WTC11 (cell line): ENCODE data around the gene TANGO2. TPM values are rescaled to one million over a fixed set of nuclear protein-coding genes. Genes with fewer than 3 reads are reported as not detected.

ENCODE experiments used
- ATAC-seq: fragments of 200-7000 bp; cut with Tn5 transposase; 2 replicates; pipeline ENCODE4 v1.10.0; 2021; ENCODE audit warnings: mild to moderate bottlenecking, moderate library complexity
- CTCF ChIA-PET: fragments of 300-600 bp; sonication (Branson Sonifier 250); formaldehyde crosslinking; loops from one replicate; lab custom pipeline; 2021; ENCODE audit warnings: antibody characterized with exemption; lab: Charles Lee
- POLR2A ChIA-PET: fragments of 350-600 bp; sonication (Branson Sonifier 250); formaldehyde crosslinking; loops from one replicate; lab custom pipeline; 2021; ENCODE audit warnings: antibody characterized with exemption; lab: Charles Lee
- DNase-seq: peaks from one replicate; pipeline ENCODE4 v3.0.0; 2021; ENCODE audit warnings: low spot score
- H3K27ac Mint-ChIP-seq: 2 replicates; pipeline ENCODE4 v1.8.0; 2021; ENCODE audit warnings: mixed read lengths
- H3K27me3 Mint-ChIP-seq: 2 replicates; pipeline ENCODE4 v1.8.0; 2021; ENCODE audit warnings: low read depth, mild to moderate bottlenecking, moderate library complexity, mixed read lengths
- H3K36me3 Mint-ChIP-seq: 2 replicates; pipeline ENCODE4 v1.8.0; 2021; ENCODE audit warnings: mixed read lengths
- H3K4me1 Mint-ChIP-seq: 2 replicates; pipeline ENCODE4 v1.8.0; 2022; ENCODE audit warnings: mixed read lengths
- H3K4me3 Mint-ChIP-seq: 2 replicates; pipeline ENCODE4 v1.8.0; 2021; ENCODE audit warnings: mild to moderate bottlenecking, moderate library complexity, mixed read lengths
- H3K9me3 Mint-ChIP-seq: 2 replicates; pipeline ENCODE4 v1.8.0; 2021; ENCODE audit warnings: mixed read lengths
- ELF4 ChIP-seq: sonication (generic); formaldehyde crosslinking; IDR thresholded peaks from 2 replicates; pipeline ENCODE4 v1.8.1; 2022; ENCODE audit warnings: low read depth, mild to moderate bottlenecking, moderate library complexity, missing genetic modification reagents
- ESRRA ChIP-seq: sonication (generic); formaldehyde crosslinking; IDR thresholded peaks from 2 replicates; pipeline ENCODE4 v1.8.1; 2022; ENCODE audit warnings: mild to moderate bottlenecking, missing genetic modification reagents, borderline replicate concordance
- FOXK1 ChIP-seq: sonication (generic); formaldehyde crosslinking; IDR thresholded peaks from 2 replicates; pipeline ENCODE4 v1.8.0; 2022; ENCODE audit warnings: mild to moderate bottlenecking, moderate library complexity, missing genetic modification reagents
- FOXP1 ChIP-seq: sonication (generic); formaldehyde crosslinking; IDR thresholded peaks from 2 replicates; pipeline ENCODE4 v1.8.0; 2022; ENCODE audit warnings: missing genetic modification reagents, mild to moderate bottlenecking, moderate library complexity, borderline replicate concordance
- GABPB1 ChIP-seq: sonication (generic); formaldehyde crosslinking; IDR thresholded peaks from 2 replicates; pipeline ENCODE4 v1.8.1; 2023; ENCODE audit warnings: mild to moderate bottlenecking, missing genetic modification reagents
- HMGXB4 ChIP-seq: sonication (generic); formaldehyde crosslinking; IDR thresholded peaks from 2 replicates; pipeline ENCODE4 v1.8.1; 2023; ENCODE audit warnings: mild to moderate bottlenecking, moderate library complexity, missing genetic modification reagents
- IRF2 ChIP-seq: sonication (generic); formaldehyde crosslinking; IDR thresholded peaks from 2 replicates; pipeline ENCODE4 v1.8.0; 2022; ENCODE audit warnings: low read depth, missing genetic modification reagents, borderline replicate concordance
- JAZF1 ChIP-seq: fragments of 250-450 bp; sonication (Bioruptor Pico); IDR thresholded peaks from 2 replicates; pipeline ENCODE4 v1.9.0; 2021; ENCODE audit warnings: moderate library complexity, mild to moderate bottlenecking, inconsistent platforms
- NFATC4 ChIP-seq: fragments of 250-450 bp; sonication (Bioruptor Pico); IDR thresholded peaks from 2 replicates; pipeline ENCODE4 v1.9.0; 2021; ENCODE audit warnings: mild to moderate bottlenecking
- PRDM15 ChIP-seq: sonication (generic); formaldehyde crosslinking; IDR thresholded peaks from 2 replicates; pipeline ENCODE4 v1.8.0; 2022; ENCODE audit warnings: missing genetic modification reagents
- RELA ChIP-seq: sonication (generic); formaldehyde crosslinking; IDR thresholded peaks from 2 replicates; pipeline ENCODE4 v1.8.1; 2022; ENCODE audit warnings: missing genetic modification reagents, mild to moderate bottlenecking, borderline replicate concordance
- SMAD3 ChIP-seq: sonication (generic); formaldehyde crosslinking; IDR thresholded peaks from 2 replicates; pipeline ENCODE4 v1.8.0; 2022; ENCODE audit warnings: missing genetic modification reagents, mild to moderate bottlenecking, borderline replicate concordance
- SOX15 ChIP-seq: fragments of 250-450 bp; sonication (Bioruptor Pico); IDR thresholded peaks from 2 replicates; pipeline ENCODE4 v1.9.0; 2021; ENCODE audit warnings: mild to moderate bottlenecking
- SP1 ChIP-seq: sonication (generic); formaldehyde crosslinking; conservative IDR thresholded peaks from 2 replicates; pipeline ENCODE4 v1.8.1; 2022; ENCODE audit warnings: missing genetic modification reagents
- TEAD4 ChIP-seq: sonication (generic); formaldehyde crosslinking; IDR thresholded peaks from 2 replicates; pipeline ENCODE4 v1.8.0; 2022; ENCODE audit warnings: mild to moderate bottlenecking, missing genetic modification reagents
- ZNF121 ChIP-seq: sonication (generic); formaldehyde crosslinking; IDR thresholded peaks from 2 replicates; pipeline ENCODE4 v1.8.0; 2023; ENCODE audit warnings: missing genetic modification reagents
- ZNF219 ChIP-seq: sonication (generic); formaldehyde crosslinking; IDR thresholded peaks from 2 replicates; pipeline ENCODE4 v1.8.0; 2023; ENCODE audit warnings: missing genetic modification reagents, mild to moderate bottlenecking, borderline replicate concordance
- ZNF396 ChIP-seq: fragments of 250-450 bp; sonication (Bioruptor Pico); IDR thresholded peaks from 2 replicates; pipeline ENCODE4 v1.8.0; 2021; ENCODE audit warnings: mild to moderate bottlenecking, moderate library complexity, borderline replicate concordance
- ZNF532 ChIP-seq: fragments of 250-450 bp; sonication (Bioruptor Pico); IDR thresholded peaks from 2 replicates; pipeline ENCODE4 v1.9.0; 2021; ENCODE audit warnings: mild to moderate bottlenecking, borderline replicate concordance
- ZNF671 ChIP-seq: fragments of 250-450 bp; sonication (Bioruptor Pico); IDR thresholded peaks from 2 replicates; pipeline ENCODE4 v1.8.0; 2021; ENCODE audit warnings: mild to moderate bottlenecking
- total RNA-seq: library from RNA; stranded (reverse); gene quantifications from 3 replicates; pipeline ENCODE4 v1.2.3, GENCODE V29; 2021

The TANGO2 gene
- total RNA-seq, 1 experiment from 2014 or later, result 14.8 TPM

- POLR2A ChIA-PET, result no interaction called here
- no peak for DNase-seq
- TF ChIP-seq SP1 (CRISPR knock-in tag) (no peak), FOXK1 (CRISPR knock-in tag) (0 out of 2 replicates have a peak, but pooled peaks have one; percentile 14)
- H3K4me1 Mint-ChIP-seq, result peaks cover 5% of the 10 kb centered on the region; the same call in 1 of the 2 replicates
- H3K4me3 Mint-ChIP-seq, result no peak overlapping the region
- no peaks in the 10 kb centered on the region for H3K27me3 Mint-ChIP-seq
- CTCF ChIA-PET, result interaction anchor here (1.2 to 1.9 kb wide), 2 partner anchors 9 to 30 kb away, joined by 5 to 8 read pairs; no protein-coding TSS in a partner anchor
- no peak for ATAC-seq
- peaks cover 6% of the 10 kb centered on the region; the same call in 1 of the 2 replicates for H3K36me3 Mint-ChIP-seq
- no peak overlapping the region for H3K27ac Mint-ChIP-seq
- no peaks in the 10 kb centered on the region for H3K9me3 Mint-ChIP-seq
Observed at GRCh38 chr22:19982991-19983578, 37.8 kb upstream of the TANGO2 start.

GRCh38 chr22:19983741-19984140, 37.2 kb upstream of the TANGO2 start:
- CTCF ChIA-PET, result interaction anchor here (0.9 to 1.9 kb wide), 4 partner anchors 10 to 30 kb away, joined by 3 to 8 read pairs (median 4); no protein-coding TSS in a partner anchor
- H3K4me3 Mint-ChIP-seq, result no peak overlapping the region
- no peak overlapping the region; the same call in 1 of the 2 replicates for H3K27ac Mint-ChIP-seq
- peaks cover 6% of the 10 kb centered on the region; the same call in 1 of the 2 replicates for H3K36me3 Mint-ChIP-seq
- no peak for TF ChIP-seq PRDM15 (CRISPR knock-in tag)
- no peak for TF ChIP-seq JAZF1
- TF ChIP-seq TEAD4 (CRISPR knock-in tag), result no peak
- TF ChIP-seq NFATC4 (CRISPR knock-in tag), result no peak
- no peak for TF ChIP-seq GABPB1 (CRISPR knock-in tag)
- TF ChIP-seq RELA, result no peak
- no peak for TF ChIP-seq HMGXB4
- TF ChIP-seq SMAD3 (CRISPR knock-in tag), result no peak
- no peak for TF ChIP-seq ZNF121 (CRISPR knock-in tag)
- no peak for TF ChIP-seq ZNF219 (CRISPR knock-in tag)
- POLR2A ChIA-PET, result no interaction called here
- ATAC-seq (no peak), DNase-seq (no peak)
- H3K9me3 Mint-ChIP-seq, result no peaks in the 10 kb centered on the region
- H3K4me1 Mint-ChIP-seq, result peaks cover 5% of the 10 kb centered on the region; the same call in 1 of the 2 replicates
- no peaks in the 10 kb centered on the region for H3K27me3 Mint-ChIP-seq

- no peak for ATAC-seq
- H3K4me1 Mint-ChIP-seq, result peaks cover 5% of the 10 kb centered on the region; the same call in 1 of the 2 replicates
- ChIA-PET CTCF (interaction anchor here (0.9 to 1.9 kb wide), 4 partner anchors 10 to 29 kb away, joined by 3 to 8 read pairs (median 4); no protein-coding TSS in a partner anchor), POLR2A (no interaction called here)
- no peak for DNase-seq
- no peaks in the 10 kb centered on the region for H3K27me3 Mint-ChIP-seq
- no peak overlapping the region for H3K27ac Mint-ChIP-seq
- peaks cover 3% of the 10 kb centered on the region; the same call in 1 of the 2 replicates for H3K36me3 Mint-ChIP-seq
- H3K9me3 Mint-ChIP-seq, result no peaks in the 10 kb centered on the region
- no peak overlapping the region for H3K4me3 Mint-ChIP-seq
- TF ChIP-seq SOX15 (CRISPR knock-in tag) (no peak), ZNF532 (CRISPR knock-in tag) (no peak), HMGXB4 (no peak), IRF2 (CRISPR knock-in tag) (no peak), ZNF671 (CRISPR knock-in tag) (no peak), ELF4 (no peak), ESRRA (CRISPR knock-in tag) (no peak), FOXP1 (CRISPR knock-in tag) (no peak), ZNF396 (no peak)
Observed at GRCh38 chr22:19984201-19984753, 36.6 kb upstream of the TANGO2 start.
